ENCODE results near the gene PIP5K1C. TPM values are rescaled to one million over a fixed set of nuclear protein-coding genes. Genes with fewer than 3 reads are reported as not detected.

The PIP5K1C gene
- total and polyA plus RNA-seq, 10 of the 15 experiments (the other 5 are each of a cell fraction or from before 2014, with no cell fraction given), result 0.39 to 19.6 (median 5.3) TPM

DNA sequence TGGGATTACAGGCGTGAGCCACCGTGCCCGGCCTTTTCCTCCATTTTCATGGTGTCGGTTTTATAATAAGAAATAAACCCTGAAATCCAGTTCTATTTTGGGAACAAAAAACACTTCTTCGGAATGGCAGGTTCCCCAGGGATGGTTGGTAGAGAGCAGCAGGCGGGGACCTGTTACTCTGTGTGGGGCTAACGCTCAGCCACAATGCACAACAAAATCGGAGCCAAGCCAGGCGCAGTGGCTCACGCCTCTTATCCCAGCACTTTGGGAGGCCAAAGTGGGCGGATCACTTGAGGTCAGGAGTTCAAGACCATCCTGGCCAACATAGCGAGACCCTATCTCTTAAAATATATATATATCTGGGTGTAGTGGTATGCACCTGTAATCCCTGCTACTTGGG is 99.2 kb downstream of the PIP5K1C start:
- H4K20me1 ChIP-seq (ENCODE audit: control insufficient read depth, insufficient read depth), result no peaks in the 10 kb centered on the region
- intact Hi-C loops (cut with micrococcal nuclease; ENCODE audit: unreplicated experiment), result no loop called here
- WGBS (ENCODE audit: insufficient coverage, insufficient replicate concordance, low lambda C conversion rate, missing lambda C conversion rate), result 65% methylated on average over 12 of the region's 12 CpGs
- ChIA-PET CTCF (no interaction called here), POLR2A (interaction anchor here (0.5 kb wide), 1 partner anchor 47 kb away, joined by 4 read pairs; no protein-coding TSS in a partner anchor), RAD21 (ENCODE audit: unreplicated experiment) (no interaction called here), SMC1A (ENCODE audit: uncharacterized antibody, unreplicated experiment) (no interaction called here)
- H3K9ac ChIP-seq (ENCODE audit: control insufficient read depth, insufficient read depth, low read length), result no peak overlapping the region
- H3K36me3 ChIP-seq (ENCODE audit: control insufficient read depth in 2 of 2, insufficient read depth in 2 of 2, low read length in 1 of 2), result no peaks in the 10 kb centered on the region
- DNase-seq (ENCODE audit: low read depth, low spot score) (no peak), FAIRE-seq (no peak), ATAC-seq (no peak)
- no peaks in the 10 kb centered on the region for H3K79me2 ChIP-seq (ENCODE audit: control insufficient read depth, insufficient read depth, low read length)
- H3K27ac ChIP-seq (ENCODE audit: control insufficient read depth, insufficient read depth), result no peak overlapping the region
- in situ Hi-C loops (cut with MboI), result no loop called here
- H3K4me2 ChIP-seq (ENCODE audit: control insufficient read depth, insufficient read depth), result no peak overlapping the region
- TF ChIP-seq IKZF2 (IDR thresholded peaks at IDR 0.05), result no peak
- TF ChIP-seq HDAC6 (IDR thresholded peaks at IDR 0.05; ENCODE audit: unreplicated experiment), result no peak
- no peak for TF ChIP-seq TCF12 (IDR thresholded peaks at IDR 0.05; ENCODE audit: low read depth, low read length)
- TF ChIP-seq TAF1 (IDR thresholded peaks at IDR 0.05; ENCODE audit: borderline replicate concordance, low read depth, low read length), result no peak
- TF ChIP-seq ESRRA (IDR thresholded peaks at IDR 0.05; ENCODE audit: low read length), result no peak
- TF ChIP-seq EED (IDR thresholded peaks at IDR 0.05; ENCODE audit: low read depth), result no peak
- no peak for TF ChIP-seq RBBP5 (conservative IDR thresholded peaks at IDR 0.05)
- TF ChIP-seq NR2C1 (IDR thresholded peaks at IDR 0.05), result no peak
- TF ChIP-seq, protein P1, sequence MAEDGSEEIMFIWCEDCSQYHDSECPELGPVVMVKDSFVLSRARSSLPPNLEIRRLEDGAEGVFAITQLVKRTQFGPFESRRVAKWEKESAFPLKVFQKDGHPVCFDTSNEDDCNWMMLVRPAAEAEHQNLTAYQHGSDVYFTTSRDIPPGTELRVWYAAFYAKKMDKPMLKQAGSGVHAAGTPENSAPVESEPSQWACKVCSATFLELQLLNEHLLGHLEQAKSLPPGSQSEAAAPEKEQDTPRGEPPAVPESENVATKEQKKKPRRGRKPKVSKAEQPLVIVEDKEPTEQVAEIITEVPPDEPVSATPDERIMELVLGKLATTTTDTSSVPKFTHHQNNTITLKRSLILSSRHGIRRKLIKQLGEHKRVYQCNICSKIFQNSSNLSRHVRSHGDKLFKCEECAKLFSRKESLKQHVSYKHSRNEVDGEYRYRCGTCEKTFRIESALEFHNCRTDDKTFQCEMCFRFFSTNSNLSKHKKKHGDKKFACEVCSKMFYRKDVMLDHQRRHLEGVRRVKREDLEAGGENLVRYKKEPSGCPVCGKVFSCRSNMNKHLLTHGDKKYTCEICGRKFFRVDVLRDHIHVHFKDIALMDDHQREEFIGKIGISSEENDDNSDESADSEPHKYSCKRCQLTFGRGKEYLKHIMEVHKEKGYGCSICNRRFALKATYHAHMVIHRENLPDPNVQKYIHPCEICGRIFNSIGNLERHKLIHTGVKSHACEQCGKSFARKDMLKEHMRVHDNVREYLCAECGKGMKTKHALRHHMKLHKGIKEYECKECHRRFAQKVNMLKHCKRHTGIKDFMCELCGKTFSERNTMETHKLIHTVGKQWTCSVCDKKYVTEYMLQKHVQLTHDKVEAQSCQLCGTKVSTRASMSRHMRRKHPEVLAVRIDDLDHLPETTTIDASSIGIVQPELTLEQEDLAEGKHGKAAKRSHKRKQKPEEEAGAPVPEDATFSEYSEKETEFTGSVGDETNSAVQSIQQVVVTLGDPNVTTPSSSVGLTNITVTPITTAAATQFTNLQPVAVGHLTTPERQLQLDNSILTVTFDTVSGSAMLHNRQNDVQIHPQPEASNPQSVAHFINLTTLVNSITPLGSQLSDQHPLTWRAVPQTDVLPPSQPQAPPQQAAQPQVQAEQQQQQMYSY (CRISPR knock-in tag; IDR thresholded peaks at IDR 0.05), result no peak
- no peak for TF ChIP-seq SIN3A (IDR thresholded peaks at IDR 0.05; ENCODE audit: low read depth, low read length)
- TF ChIP-seq MYB (IDR thresholded peaks at IDR 0.05; ENCODE audit: borderline replicate concordance, low read depth, low read length), result no peak
- TF ChIP-seq CBX3 (IDR thresholded peaks at IDR 0.05; ENCODE audit: borderline replicate concordance, low read depth), result no peak
- no peak for TF ChIP-seq SREBF2 (IDR thresholded peaks at IDR 0.05; ENCODE audit: low read length)
- TF ChIP-seq, protein P2, sequence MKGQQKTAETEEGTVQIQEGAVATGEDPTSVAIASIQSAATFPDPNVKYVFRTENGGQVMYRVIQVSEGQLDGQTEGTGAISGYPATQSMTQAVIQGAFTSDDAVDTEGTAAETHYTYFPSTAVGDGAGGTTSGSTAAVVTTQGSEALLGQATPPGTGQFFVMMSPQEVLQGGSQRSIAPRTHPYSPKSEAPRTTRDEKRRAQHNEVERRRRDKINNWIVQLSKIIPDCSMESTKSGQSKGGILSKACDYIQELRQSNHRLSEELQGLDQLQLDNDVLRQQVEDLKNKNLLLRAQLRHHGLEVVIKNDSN (IDR thresholded peaks at IDR 0.05; ENCODE audit: borderline replicate concordance, extremely low read length, insufficient read depth, low read depth, low read length), result no peak
- TF ChIP-seq CHD1 (IDR thresholded peaks at IDR 0.05; ENCODE audit: low read depth, low read length), result no peak
- TF ChIP-seq FOXM1 (IDR thresholded peaks at IDR 0.05; ENCODE audit: low read depth, low read length), result no peak
- no peak overlapping the region for H2AFZ ChIP-seq (ENCODE audit: control insufficient read depth, low read depth, low read length)
- H3K4me1 ChIP-seq (ENCODE audit: control insufficient read depth, insufficient read depth, low read length), result peaks cover 12% of the 10 kb centered on the region
- no peaks in the 10 kb centered on the region for H3K27me3 ChIP-seq (replicated peaks in 1 of 2; ENCODE audit: control insufficient read depth in 2 of 2, insufficient read depth in 2 of 2, low read length in 1 of 2)
- BruUV-seq (replicated peaks), result no TSS peak
- H3K9me3 ChIP-seq (replicated peaks; ENCODE audit: control insufficient read depth, insufficient read depth, low read length), result no peaks in the 10 kb centered on the region
- no peak overlapping the region for H3K4me3 ChIP-seq
